ENCODE results near the gene RBM20.

Gene RBM20

DNA sequence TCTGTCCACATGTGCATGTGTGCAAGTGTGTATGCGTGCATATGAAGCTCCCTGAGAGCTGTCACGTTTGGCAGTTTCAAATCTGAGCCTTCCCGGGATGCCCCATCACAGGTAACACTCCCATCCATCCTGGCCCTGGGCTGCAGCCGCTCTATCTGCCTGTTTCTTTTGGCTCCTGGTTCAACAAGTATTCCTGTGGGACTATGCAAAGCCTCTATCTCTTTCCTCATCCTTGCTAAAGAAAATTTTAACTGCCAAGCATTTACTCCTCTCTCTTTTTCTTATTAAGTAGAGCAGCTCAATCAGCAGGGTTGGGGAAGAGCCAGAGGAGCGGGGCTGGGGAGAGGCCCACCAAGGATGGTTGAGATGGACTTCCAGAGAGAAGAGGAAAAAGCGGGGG is 203.2 kb downstream of the RBM20 start:
- DNase-seq (ENCODE audit: low spot score) = no peak
- FAIRE-seq = no peak

DNA sequence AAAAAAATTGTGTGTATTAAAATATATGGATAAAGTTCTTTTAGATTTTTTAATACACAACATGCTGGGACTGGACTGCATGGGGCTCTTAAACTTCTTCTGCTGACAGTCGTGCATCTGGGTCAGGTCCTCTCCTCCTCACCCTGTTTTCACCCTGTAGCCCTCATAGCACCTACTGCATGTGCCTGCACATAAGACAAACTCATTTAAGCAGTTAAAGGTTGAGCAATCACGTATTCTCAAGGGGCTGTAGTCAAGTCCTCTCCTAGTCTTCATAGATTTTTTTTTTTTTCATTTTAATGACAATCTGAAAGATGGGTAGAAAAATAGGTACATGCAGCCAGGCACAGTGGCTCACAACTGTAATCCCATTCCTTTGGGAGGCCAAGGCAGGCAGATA is 204.0 kb downstream of the RBM20 start:
- no peak for DNase-seq (ENCODE audit: low spot score)

GRCh38 chr10:110850099-110850498 is 206.0 kb downstream of the RBM20 start:
- no peak for FAIRE-seq
- no peak for DNase-seq (ENCODE audit: low spot score)

More for the DNA sequence above, 204.0 kb downstream of the RBM20 start:
- no peak for FAIRE-seq

DNA sequence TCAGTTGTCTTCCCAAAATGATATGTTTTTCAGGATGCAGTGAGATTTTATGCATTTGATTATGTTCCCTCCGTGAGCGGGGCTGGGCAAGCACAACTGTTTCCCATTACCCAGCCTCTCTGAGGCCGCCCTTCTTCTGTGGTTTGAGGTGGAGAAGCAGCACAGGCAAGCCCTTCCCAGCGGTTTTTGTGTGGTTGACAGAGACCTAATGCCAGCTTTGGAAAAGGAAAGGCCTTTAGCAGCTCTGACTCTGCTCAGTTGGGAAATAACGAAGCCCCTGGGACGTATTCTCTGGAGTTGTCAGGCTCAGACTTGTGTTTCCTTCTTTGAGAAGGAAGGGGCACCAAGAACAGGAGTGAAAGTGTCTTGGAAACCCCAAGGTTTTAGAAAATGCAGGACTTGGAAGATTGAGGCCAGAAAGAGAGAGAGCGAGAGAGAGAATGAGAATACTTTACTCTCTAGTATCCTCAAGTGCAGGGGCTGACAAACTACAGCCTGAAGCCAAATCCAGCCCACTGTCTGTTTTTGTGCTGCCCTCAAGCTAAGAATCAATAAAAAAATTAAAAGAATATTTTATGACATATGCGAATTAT is 207.0 kb downstream of the RBM20 start:
- DNase-seq (ENCODE audit: low spot score) (no peak), FAIRE-seq (no peak)

- no peak for FAIRE-seq
These were observed 208.2 kb downstream of the RBM20 start for GRCh38 chr10:110852255-110852896.

DNA sequence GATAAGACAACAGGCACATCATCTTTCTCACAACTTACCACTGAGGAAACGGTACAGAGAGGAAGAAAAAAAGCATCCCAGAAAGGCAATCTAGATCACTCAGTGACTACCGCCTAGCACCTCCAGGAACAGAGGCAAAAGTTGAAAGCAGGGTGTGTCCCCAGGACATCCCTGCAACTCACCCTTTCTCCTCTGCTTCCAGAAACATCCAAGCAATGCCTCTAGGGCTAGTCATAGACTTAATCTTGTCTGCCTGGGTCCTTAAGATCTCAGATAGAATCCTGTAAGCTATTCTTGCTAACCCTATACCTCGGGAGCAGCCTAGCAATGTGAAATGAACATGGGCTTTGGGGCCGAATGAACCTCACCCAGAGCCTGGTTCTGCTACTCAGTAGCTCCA is 208.8 kb downstream of the RBM20 start:
- no peak for DNase-seq (ENCODE audit: low spot score)
- FAIRE-seq = no peak

More at GRCh38 chr10:110852255-110852896, 208.2 kb downstream of the RBM20 start:
- DNase-seq (ENCODE audit: low spot score) = no peak

DNA sequence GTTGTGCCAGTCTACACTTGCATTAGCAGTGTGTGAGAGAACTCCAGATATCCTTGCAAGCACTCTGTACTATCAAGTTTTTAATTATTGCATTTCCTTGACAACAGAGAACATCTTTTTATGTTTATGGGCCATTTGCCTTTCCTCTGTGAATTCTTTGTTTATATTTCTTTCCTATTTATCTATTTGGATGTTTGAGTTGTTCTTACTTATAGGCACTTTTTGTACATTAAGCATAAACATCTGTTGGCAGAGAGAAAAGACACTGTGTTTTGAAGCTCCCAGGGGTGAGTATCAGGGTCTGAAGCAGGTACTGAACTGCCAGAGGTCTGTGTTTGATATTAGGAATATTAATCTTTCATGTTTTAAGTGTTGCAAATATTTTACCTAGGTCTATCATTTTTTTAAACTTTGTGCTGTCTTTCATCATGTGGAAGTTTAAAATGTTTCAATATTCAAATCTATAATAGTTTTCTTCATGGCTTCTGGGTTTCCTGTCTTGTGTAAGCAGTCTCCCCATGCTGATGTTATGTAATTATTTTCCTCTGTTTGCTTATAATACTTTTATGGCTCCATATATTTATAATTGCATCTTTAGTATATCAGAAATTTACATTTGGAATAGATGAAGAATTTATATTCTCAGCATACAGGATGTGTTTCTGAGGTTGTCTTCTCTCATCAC is 209.9 kb downstream of the RBM20 start:
- DNase-seq (ENCODE audit: low spot score) (no peak), FAIRE-seq (no peak)

DNA sequence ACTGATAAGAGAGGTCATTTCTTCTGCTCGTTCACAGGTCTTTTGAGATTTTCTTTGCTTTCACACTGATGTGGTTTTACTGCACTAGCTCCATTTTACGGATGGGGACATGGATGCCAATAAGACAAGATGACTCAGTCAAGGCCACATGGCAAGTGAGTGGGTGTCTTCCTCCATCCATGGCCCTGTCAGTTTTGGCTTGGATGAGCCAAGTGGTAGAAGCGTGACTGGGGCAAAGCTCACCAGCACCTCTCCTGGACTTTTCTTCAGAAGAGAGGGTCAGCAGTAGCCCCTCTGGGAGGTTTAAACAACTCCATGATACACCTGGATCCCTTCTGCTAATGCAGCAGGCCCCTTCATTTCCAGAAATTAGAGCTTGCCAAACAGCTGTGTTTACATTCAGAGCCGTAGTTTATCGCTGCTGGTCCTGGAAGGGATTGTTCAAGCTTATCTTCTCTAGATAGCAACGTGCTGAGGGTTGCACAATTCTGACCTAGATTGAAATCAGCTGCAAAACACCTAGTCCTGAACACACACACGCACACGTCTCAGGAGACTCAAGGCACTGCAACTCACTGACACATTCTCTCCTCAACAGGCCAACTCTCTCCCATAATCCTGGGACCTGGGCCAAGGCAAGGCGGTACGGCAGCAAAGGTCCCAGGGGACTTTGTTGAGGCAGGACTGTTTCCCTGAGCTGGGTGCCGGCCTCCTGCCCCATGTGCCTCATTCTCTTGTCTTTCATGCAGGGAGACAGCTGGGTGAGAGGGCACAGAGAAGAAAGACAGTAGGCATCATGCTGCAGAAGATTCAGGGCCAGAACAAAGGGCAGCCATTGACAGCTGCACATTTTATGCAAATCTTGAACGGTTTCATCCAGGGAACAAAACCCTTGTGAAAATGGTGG is 213.4 kb downstream of the RBM20 start:
- no peak for DNase-seq (ENCODE audit: low spot score)
- no peak for FAIRE-seq

GRCh38 chr10:110858297-110858934 is 214.3 kb downstream of the RBM20 start:
- DNase-seq (ENCODE audit: low spot score) = no peak
- FAIRE-seq = no peak

GRCh38 chr10:110859206-110859972 is 215.3 kb downstream of the RBM20 start:
- FAIRE-seq (no peak), DNase-seq (ENCODE audit: low spot score) (no peak)

DNA sequence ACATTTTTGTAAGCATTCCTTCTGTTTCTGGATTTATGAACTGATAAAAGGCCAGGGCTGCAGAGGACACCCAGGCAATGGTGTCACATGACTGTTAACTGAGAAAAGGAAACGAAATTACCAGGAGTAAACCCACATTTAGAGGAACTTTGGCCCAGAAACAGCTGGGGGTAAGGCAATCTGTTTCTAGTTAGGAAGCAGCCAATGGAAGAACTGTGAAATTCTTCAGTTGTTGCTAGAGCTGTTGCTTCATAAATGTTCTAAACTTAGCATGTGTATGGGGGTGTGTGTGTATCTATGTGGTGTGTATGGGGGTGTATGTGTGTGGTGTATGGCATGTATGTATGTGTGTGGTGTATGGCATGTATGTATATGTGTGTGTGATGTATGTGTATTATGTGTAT is 215.8 kb downstream of the RBM20 start:
- FAIRE-seq = no peak

GRCh38 chr10:110860576-110861241 is 216.6 kb downstream of the RBM20 start:
- DNase-seq (ENCODE audit: low spot score) (no peak), FAIRE-seq (no peak)

More for the DNA sequence above, 215.8 kb downstream of the RBM20 start:
- no peak for DNase-seq (ENCODE audit: low spot score)

- no peak for FAIRE-seq
- no peak for DNase-seq (ENCODE audit: low spot score)
These were observed 217.3 kb downstream of the RBM20 start for GRCh38 chr10:110861476-110861875.

GRCh38 chr10:110861930-110862649 is 218.0 kb downstream of the RBM20 start:
- no peak for FAIRE-seq
- DNase-seq (ENCODE audit: low spot score) = no peak

DNA sequence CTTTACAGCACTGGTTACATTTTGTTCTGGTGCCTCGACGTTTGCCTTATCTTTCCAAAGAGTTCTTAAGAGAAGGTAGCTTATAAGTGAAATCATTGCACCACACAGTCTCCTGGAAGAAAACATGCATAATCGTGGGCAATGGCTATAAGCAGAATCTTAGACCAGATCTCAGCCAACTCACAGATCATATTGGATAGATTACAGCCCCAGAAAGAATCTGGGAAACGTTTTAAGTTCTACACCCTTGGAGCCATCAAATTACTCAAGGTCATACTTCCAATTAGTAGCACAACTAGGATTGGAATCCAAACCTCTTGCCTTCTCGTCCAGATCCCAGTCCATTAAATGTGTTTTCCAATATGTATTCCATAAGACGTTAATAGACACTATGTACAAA is 218.8 kb downstream of the RBM20 start:
- FAIRE-seq (no peak), DNase-seq (ENCODE audit: low spot score) (no peak)

- DNase-seq (ENCODE audit: low spot score) = no peak
- FAIRE-seq = no peak
These were observed 219.2 kb downstream of the RBM20 start for GRCh38 chr10:110863361-110863760.

DNA sequence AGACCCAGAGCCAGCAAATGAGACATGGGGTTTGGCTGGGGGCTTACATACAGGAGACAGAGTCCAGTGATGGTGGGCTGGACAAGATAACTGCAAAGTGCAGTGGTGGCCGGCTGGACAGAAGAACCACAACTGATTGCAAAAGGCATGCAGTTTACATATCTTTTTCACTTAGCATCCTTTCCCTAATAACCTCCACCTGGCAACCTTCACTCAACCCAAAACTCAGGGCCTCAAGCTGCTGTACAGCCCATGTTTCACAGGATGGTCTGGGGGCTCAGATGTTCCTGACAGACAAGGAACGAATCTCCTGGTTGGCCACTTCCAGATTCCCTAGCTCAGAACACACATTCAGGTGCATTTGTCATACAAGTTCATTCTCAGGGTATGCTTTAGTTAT is 219.8 kb downstream of the RBM20 start:
- FAIRE-seq (no peak), DNase-seq (ENCODE audit: low spot score) (no peak)

DNA sequence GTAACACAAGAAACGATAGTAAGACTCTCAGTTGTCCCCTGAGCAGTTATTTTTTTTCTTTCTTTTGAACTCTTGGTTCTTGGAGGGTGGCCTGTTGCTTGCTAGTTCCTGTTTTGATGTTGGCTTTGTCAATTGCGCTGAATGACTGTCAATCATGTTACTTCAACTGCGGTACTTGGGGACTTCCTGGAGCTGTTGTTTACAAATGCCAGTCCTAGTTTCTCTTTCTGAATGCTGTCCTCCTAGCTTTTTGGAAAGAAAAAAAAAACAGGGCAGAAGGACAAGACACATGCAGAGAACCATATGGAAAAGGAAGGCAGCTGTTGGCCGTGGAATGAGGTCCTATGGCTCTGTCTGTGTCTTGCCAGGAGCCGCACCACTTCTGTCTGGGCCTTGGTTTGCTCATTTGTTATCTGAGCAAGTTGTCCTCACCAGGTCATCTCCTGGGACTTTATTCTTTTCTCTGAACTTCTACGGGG is 220.6 kb downstream of the RBM20 start:
- DNase-seq (ENCODE audit: low spot score) (no peak), FAIRE-seq (no peak)

GRCh38 chr10:110865186-110865808 is 221.2 kb downstream of the RBM20 start:
- DNase-seq (ENCODE audit: low spot score) (no peak), FAIRE-seq (no peak)

Data from RCC 7860 (cell line).